NB4 (cell line): Measurements from ENCODE around the gene TIPARP.

Source experiments
- MYC ChIP-seq: IDR thresholded peaks from 2 replicates; pipeline ENCODE4 v1.6.1; 2011; ENCODE audit warnings: low read depth, low read length
- POLR2A ChIP-seq: IDR thresholded peaks from 2 replicates; pipeline ENCODE4 v1.6.1; 2011; ENCODE audit warnings: mild to moderate bottlenecking; ENCODE audit not compliant: insufficient read length; ENCODE audit errors: extremely low read depth
- TF ChIP-seq, protein P1 (sequence below): IDR thresholded peaks from one replicate; pipeline ENCODE4 v1.5.1; 2012; ENCODE audit warnings: low read depth, low read length

DNA sequence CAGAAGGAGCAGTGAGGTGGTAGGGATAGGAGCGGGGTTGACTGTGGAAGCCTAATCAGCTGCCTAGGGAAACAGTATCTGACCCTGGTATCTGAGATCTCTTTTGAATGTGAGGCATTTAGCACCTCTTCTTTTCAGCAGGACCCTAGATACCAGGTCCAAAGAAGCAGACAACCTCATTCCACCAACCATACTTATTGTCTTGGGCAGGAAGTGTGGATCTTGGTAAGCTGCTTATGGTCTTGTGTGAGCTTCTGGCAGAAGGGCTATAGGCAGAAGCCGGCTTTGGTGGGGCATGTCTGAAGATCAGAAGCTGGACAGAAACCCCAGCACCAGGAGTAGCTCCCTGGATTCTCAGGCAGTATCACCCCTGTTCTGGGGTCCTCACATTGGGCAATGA lies 65.6 kb downstream of the TIPARP start:
- TF ChIP-seq, protein P1, sequence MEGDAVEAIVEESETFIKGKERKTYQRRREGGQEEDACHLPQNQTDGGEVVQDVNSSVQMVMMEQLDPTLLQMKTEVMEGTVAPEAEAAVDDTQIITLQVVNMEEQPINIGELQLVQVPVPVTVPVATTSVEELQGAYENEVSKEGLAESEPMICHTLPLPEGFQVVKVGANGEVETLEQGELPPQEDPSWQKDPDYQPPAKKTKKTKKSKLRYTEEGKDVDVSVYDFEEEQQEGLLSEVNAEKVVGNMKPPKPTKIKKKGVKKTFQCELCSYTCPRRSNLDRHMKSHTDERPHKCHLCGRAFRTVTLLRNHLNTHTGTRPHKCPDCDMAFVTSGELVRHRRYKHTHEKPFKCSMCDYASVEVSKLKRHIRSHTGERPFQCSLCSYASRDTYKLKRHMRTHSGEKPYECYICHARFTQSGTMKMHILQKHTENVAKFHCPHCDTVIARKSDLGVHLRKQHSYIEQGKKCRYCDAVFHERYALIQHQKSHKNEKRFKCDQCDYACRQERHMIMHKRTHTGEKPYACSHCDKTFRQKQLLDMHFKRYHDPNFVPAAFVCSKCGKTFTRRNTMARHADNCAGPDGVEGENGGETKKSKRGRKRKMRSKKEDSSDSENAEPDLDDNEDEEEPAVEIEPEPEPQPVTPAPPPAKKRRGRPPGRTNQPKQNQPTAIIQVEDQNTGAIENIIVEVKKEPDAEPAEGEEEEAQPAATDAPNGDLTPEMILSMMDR, result no peak
- TF ChIP-seq POLR2A (no peak), MYC (no peak)
